Suprapubic skin (tissue), 4 donors: ENCODE results near the gene LRRC26.

Experiments used
- CTCF ChIP-seq, 2 donors: fragments of 200-600 bp in 1 of 2; fragments of 450-650 bp in 1 of 2; sonication (generic) in 1 of 2; IDR thresholded peaks; one replicate each; pipeline ENCODE4 v1.5.1; 2016 to 2019; ENCODE audit warnings: antibody characterized with exemption in 2 of 2, mild to moderate bottlenecking in 1 of 2, moderate library complexity in 1 of 2
- POLR2A ChIP-seq, 2 donors: fragments of 450-650 bp; IDR thresholded peaks; one replicate each; pipeline ENCODE4 v1.6.1; 2017; ENCODE audit warnings: antibody characterized with exemption in 2 of 2, mild to moderate bottlenecking in 2 of 2, moderate library complexity in 2 of 2
- POLR2AphosphoS5 ChIP-seq, 3 donors: sonication (generic); formaldehyde crosslinking; IDR thresholded peaks; one replicate each; pipeline ENCODE4 v1.6.1; 2017; ENCODE audit warnings: antibody characterized with exemption in 3 of 3

- TF ChIP-seq CTCF (IDR thresholded peaks at IDR 0.05) (no peak), POLR2A (IDR thresholded peaks at IDR 0.05) (no peak), POLR2AphosphoS5 (IDR thresholded peaks at IDR 0.05) (no peak)
Observed at GRCh38 chr9:137184881-137185660, 15.2 kb upstream of the LRRC26 start.
